Measurements from ENCODE around the gene PEX11B.

The PEX11B gene

GRCh38 chr1:145951526-145951925 lies 33.0 kb upstream of the PEX11B start:
- WGBS = 100% methylated on average over 1 of the region's 1 CpG

DNA sequence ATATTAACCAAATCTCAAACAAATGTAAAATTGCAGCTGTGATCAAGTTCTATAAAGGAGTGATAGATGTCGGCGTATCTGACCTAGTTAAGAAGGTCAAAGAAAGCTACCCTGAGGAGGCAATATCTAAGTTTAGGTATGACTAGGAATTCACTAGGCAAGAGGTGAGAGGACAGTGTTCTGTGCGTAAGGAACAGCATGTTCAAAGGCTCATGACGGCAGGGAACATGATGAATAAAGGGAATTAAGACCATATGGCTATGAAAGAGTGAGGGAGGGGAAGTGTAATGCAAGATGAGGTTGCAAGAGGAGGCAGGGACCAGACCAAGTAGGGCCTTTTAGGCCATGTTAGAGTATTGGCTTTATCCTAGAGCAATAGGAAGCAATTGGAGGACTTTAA lies 30.7 kb upstream of the PEX11B start:
- DNase-seq = no peak
- Histone ChIP-seq H3K4me3 (ENCODE audit: insufficient read depth in 1 of 2, low read depth in 1 of 2, low read length in 2 of 2) (no peak overlapping the region), H2BK120ac (ENCODE audit: low read depth, low read length) (no peak overlapping the region), H3K18ac (ENCODE audit: low read depth in 1 of 2, low read length in 2 of 2) (no peak overlapping the region), H3K4me1 (ENCODE audit: control insufficient read depth, insufficient read depth, low read depth, low read length) (peaks cover 2% of the 10 kb centered on the region), H2BK5ac (ENCODE audit: low read depth, low read length, poor library complexity, severe bottlenecking) (no peak overlapping the region), H3K9ac (ENCODE audit: low read length) (no peak overlapping the region), H3K9me3 (ENCODE audit: control insufficient read depth, low read length) (no peaks in the 10 kb centered on the region), H2BK15ac (ENCODE audit: low read depth, poor library complexity, severe bottlenecking) (no peak overlapping the region), H2BK12ac (ENCODE audit: low read length in 2 of 2) (no peak overlapping the region), H3K4me2 (ENCODE audit: low read length, poor library complexity, severe bottlenecking) (no peak overlapping the region), H4K91ac (ENCODE audit: low read length) (no peak overlapping the region), H3K79me1 (replicated peaks; ENCODE audit: low read length, poor library complexity, severe bottlenecking) (peaks cover 28% of the 10 kb centered on the region), H3K27me3 (ENCODE audit: control insufficient read depth in 1 of 2, insufficient read depth in 1 of 2, low read length in 2 of 2) (no peaks in the 10 kb centered on the region), H3K36me3 (ENCODE audit: control insufficient read depth in 1 of 2, insufficient read depth in 2 of 2, low read depth in 1 of 2, low read length in 2 of 2) (peaks cover 4 to 25% of the 10 kb centered on the region in 2 experiments), H2AFZ (ENCODE audit: low read depth, low read length) (no peak overlapping the region), H3K27ac (ENCODE audit: low read length, poor library complexity, severe bottlenecking) (no peak overlapping the region), H3K23ac (ENCODE audit: low read length in 2 of 2) (no peak overlapping the region), H2AK5ac (ENCODE audit: low read length, severe bottlenecking) (no peak overlapping the region), H3K14ac (ENCODE audit: low read length in 2 of 2) (no peak overlapping the region), H3K4ac (ENCODE audit: low read depth in 1 of 2, low read length in 2 of 2) (no peak overlapping the region), H4K8ac (ENCODE audit: low read length) (no peak overlapping the region)
- WGBS = 96% methylated on average over 4 of the region's 4 CpGs

More at GRCh38 chr1:145951526-145951925, 33.0 kb upstream of the PEX11B start:
- no peak overlapping the region for H3K4me2 ChIP-seq (ENCODE audit: low read length, poor library complexity, severe bottlenecking)
- no peak overlapping the region for H4K91ac ChIP-seq (ENCODE audit: low read length)
- H3K4me1 ChIP-seq (ENCODE audit: control insufficient read depth, insufficient read depth, low read depth, low read length) = peaks cover 2% of the 10 kb centered on the region
- H3K18ac ChIP-seq (ENCODE audit: low read depth in 1 of 2, low read length in 2 of 2) = no peak overlapping the region
- H3K36me3 ChIP-seq (ENCODE audit: control insufficient read depth in 1 of 2, insufficient read depth in 2 of 2, low read depth in 1 of 2, low read length in 2 of 2) = peaks cover 0 to 16% of the 10 kb centered on the region in 2 experiments
- H3K23ac ChIP-seq (ENCODE audit: low read length in 2 of 2) = no peak overlapping the region
- no peak overlapping the region for H3K9ac ChIP-seq (ENCODE audit: low read length)
- H3K4ac ChIP-seq (ENCODE audit: low read depth in 1 of 2, low read length in 2 of 2) = no peak overlapping the region
- no peak overlapping the region for H2BK15ac ChIP-seq (ENCODE audit: low read depth, poor library complexity, severe bottlenecking)
- no peaks in the 10 kb centered on the region for H3K9me3 ChIP-seq (ENCODE audit: control insufficient read depth, low read length)
- H2AK5ac ChIP-seq (ENCODE audit: low read length, severe bottlenecking) = no peak overlapping the region
- H2BK120ac ChIP-seq (ENCODE audit: low read depth, low read length) = no peak overlapping the region
- no peak overlapping the region for H2BK12ac ChIP-seq (ENCODE audit: low read length in 2 of 2)
- H3K27me3 ChIP-seq (ENCODE audit: control insufficient read depth in 1 of 2, insufficient read depth in 1 of 2, low read length in 2 of 2) = no peaks in the 10 kb centered on the region
- H4K8ac ChIP-seq (ENCODE audit: low read length) = no peak overlapping the region
- no peak overlapping the region for H3K27ac ChIP-seq (ENCODE audit: low read length, poor library complexity, severe bottlenecking)
- H2AFZ ChIP-seq (ENCODE audit: low read depth, low read length) = no peak overlapping the region
- peaks cover 23% of the 10 kb centered on the region for H3K79me1 ChIP-seq (replicated peaks; ENCODE audit: low read length, poor library complexity, severe bottlenecking)
- H2BK5ac ChIP-seq (ENCODE audit: low read depth, low read length, poor library complexity, severe bottlenecking) = no peak overlapping the region
- no peak overlapping the region for H3K4me3 ChIP-seq (ENCODE audit: insufficient read depth in 1 of 2, low read depth in 1 of 2, low read length in 2 of 2)
- no peak for DNase-seq
- no peak overlapping the region for H3K14ac ChIP-seq (ENCODE audit: low read length in 2 of 2)

DNA sequence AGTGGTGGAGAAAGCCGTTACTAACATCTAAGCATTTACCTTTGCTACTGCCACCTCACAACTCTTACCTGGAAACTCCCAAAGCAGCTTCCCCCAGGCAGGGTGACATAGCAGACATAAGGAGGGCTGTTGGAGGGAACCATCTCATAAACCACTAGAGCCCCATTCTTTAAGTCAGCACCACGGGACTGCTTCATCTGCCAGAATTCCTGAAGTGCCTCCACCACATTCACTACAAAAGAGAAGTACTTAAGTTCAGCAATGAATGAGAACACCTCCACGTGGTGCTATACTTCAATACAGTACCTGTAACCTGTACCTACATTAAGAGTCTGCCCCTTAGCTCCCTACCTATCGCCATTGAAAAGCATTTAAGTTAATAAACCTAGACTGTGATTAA lies 29.0 kb upstream of the PEX11B start:
- peaks cover 23% of the 10 kb centered on the region for H3K79me1 ChIP-seq (replicated peaks; ENCODE audit: low read length, poor library complexity, severe bottlenecking)
- peaks cover 2% of the 10 kb centered on the region for H3K4me1 ChIP-seq (ENCODE audit: control insufficient read depth, insufficient read depth, low read depth, low read length)
- H2BK120ac ChIP-seq (ENCODE audit: low read depth, low read length) = no peak overlapping the region
- H3K4ac ChIP-seq (ENCODE audit: low read depth in 1 of 2, low read length in 2 of 2) = no peak overlapping the region
- no peak overlapping the region for H3K4me3 ChIP-seq (ENCODE audit: insufficient read depth in 1 of 2, low read depth in 1 of 2, low read length in 2 of 2)
- no peak overlapping the region for H4K91ac ChIP-seq (ENCODE audit: low read length)
- H3K9ac ChIP-seq (ENCODE audit: low read length) = no peak overlapping the region
- H3K14ac ChIP-seq (ENCODE audit: low read length in 2 of 2) = no peak overlapping the region
- no peak overlapping the region for H2BK12ac ChIP-seq (ENCODE audit: low read length in 2 of 2)
- no peaks in the 10 kb centered on the region for H3K27me3 ChIP-seq (ENCODE audit: control insufficient read depth in 1 of 2, insufficient read depth in 1 of 2, low read length in 2 of 2)
- no peak overlapping the region for H3K18ac ChIP-seq (ENCODE audit: low read depth in 1 of 2, low read length in 2 of 2)
- H2AK5ac ChIP-seq (ENCODE audit: low read length, severe bottlenecking) = no peak overlapping the region
- H3K36me3 ChIP-seq (ENCODE audit: control insufficient read depth in 1 of 2, insufficient read depth in 2 of 2, low read depth in 1 of 2, low read length in 2 of 2) = peaks cover 6 to 35% of the 10 kb centered on the region in 2 experiments
- 82% methylated on average over 4 of the region's 4 CpGs for WGBS
- H2AFZ ChIP-seq (ENCODE audit: low read depth, low read length) = no peak overlapping the region
- no peak overlapping the region for H2BK5ac ChIP-seq (ENCODE audit: low read depth, low read length, poor library complexity, severe bottlenecking)
- H3K9me3 ChIP-seq (ENCODE audit: control insufficient read depth, low read length) = no peaks in the 10 kb centered on the region
- H3K23ac ChIP-seq (ENCODE audit: low read length in 2 of 2) = no peak overlapping the region
- DNase-seq = no peak
- H3K4me2 ChIP-seq (ENCODE audit: low read length, poor library complexity, severe bottlenecking) = no peak overlapping the region
- no peak overlapping the region for H2BK15ac ChIP-seq (ENCODE audit: low read depth, poor library complexity, severe bottlenecking)
- no peak overlapping the region for H3K27ac ChIP-seq (ENCODE audit: low read length, poor library complexity, severe bottlenecking)
- no peak overlapping the region for H4K8ac ChIP-seq (ENCODE audit: low read length)

GRCh38 chr1:145946477-145946986 lies 28.0 kb upstream of the PEX11B start:
- no peak overlapping the region for H3K9ac ChIP-seq (ENCODE audit: low read length)
- H3K14ac ChIP-seq (ENCODE audit: low read length in 2 of 2) = no peak overlapping the region
- H3K9me3 ChIP-seq (ENCODE audit: control insufficient read depth, low read length) = no peaks in the 10 kb centered on the region
- H3K18ac ChIP-seq (ENCODE audit: low read depth in 1 of 2, low read length in 2 of 2) = no peak overlapping the region
- no peak overlapping the region for H3K27ac ChIP-seq (ENCODE audit: low read length, poor library complexity, severe bottlenecking)
- no peak overlapping the region for H2BK12ac ChIP-seq (ENCODE audit: low read length in 2 of 2)
- H2BK120ac ChIP-seq (ENCODE audit: low read depth, low read length) = no peak overlapping the region
- no peak overlapping the region for H2BK5ac ChIP-seq (ENCODE audit: low read depth, low read length, poor library complexity, severe bottlenecking)
- H2AFZ ChIP-seq (ENCODE audit: low read depth, low read length) = no peak overlapping the region
- DNase-seq = no peak
- H3K27me3 ChIP-seq (ENCODE audit: control insufficient read depth in 1 of 2, insufficient read depth in 1 of 2, low read length in 2 of 2) = no peaks in the 10 kb centered on the region
- H2BK15ac ChIP-seq (ENCODE audit: low read depth, poor library complexity, severe bottlenecking) = no peak overlapping the region
- H3K23ac ChIP-seq (ENCODE audit: low read length in 2 of 2) = no peak overlapping the region
- no peak overlapping the region for H4K91ac ChIP-seq (ENCODE audit: low read length)
- peaks cover 22% of the 10 kb centered on the region for H3K79me1 ChIP-seq (replicated peaks; ENCODE audit: low read length, poor library complexity, severe bottlenecking)
- H3K4me2 ChIP-seq (ENCODE audit: low read length, poor library complexity, severe bottlenecking) = no peak overlapping the region
- H4K8ac ChIP-seq (ENCODE audit: low read length) = no peak overlapping the region
- peaks cover 2% of the 10 kb centered on the region for H3K4me1 ChIP-seq (ENCODE audit: control insufficient read depth, insufficient read depth, low read depth, low read length)
- H2AK5ac ChIP-seq (ENCODE audit: low read length, severe bottlenecking) = no peak overlapping the region
- 95% methylated on average over 3 of the region's 4 CpGs for WGBS
- peaks cover 6 to 38% of the 10 kb centered on the region in 2 experiments for H3K36me3 ChIP-seq (ENCODE audit: control insufficient read depth in 1 of 2, insufficient read depth in 2 of 2, low read depth in 1 of 2, low read length in 2 of 2)
- H3K4ac ChIP-seq (ENCODE audit: low read depth in 1 of 2, low read length in 2 of 2) = no peak overlapping the region
- H3K4me3 ChIP-seq (ENCODE audit: insufficient read depth in 1 of 2, low read depth in 1 of 2, low read length in 2 of 2) = no peak overlapping the region

Data from mesenchymal stem cell (in vitro differentiated cells and primary cell).